OCI-LY1 (cell line): ENCODE results near the gene SCP2D1.
"Not testable (repeated sequence)": the region's sequence is repeated elsewhere in the genome, so short reads cannot be mapped to it uniquely, and the experiment has no call there.

Experiments
- H2AFZ ChIP-seq: fragments of 200-600 bp; sonication (generic), shearing (Covaris generic); 2 replicates; pipeline ENCODE4 v1.6.0; 2014; ENCODE audit warnings: antibody characterized with exemption, mild to moderate bottlenecking, low read length
- H3F3A ChIP-seq: fragments of 200-600 bp; sonication (generic), shearing (Covaris generic); 2 replicates; pipeline ENCODE4 v1.6.0; 2014; ENCODE audit warnings: mild to moderate bottlenecking, antibody characterized with exemption, low read length, moderate library complexity; ENCODE audit not compliant: insufficient read depth
- H3K27ac ChIP-seq: fragments of 200-600 bp; sonication (generic); 2 replicates; pipeline ENCODE4 v1.5.1; 2014; ENCODE audit warnings: low read length, mixed run types, mild to moderate bottlenecking, low read depth; ENCODE audit not compliant: poor library complexity, severe bottlenecking
- H3K27me3 ChIP-seq: fragments of 200-600 bp; sonication (generic); 2 replicates; pipeline ENCODE4 v1.6.0; 2014; ENCODE audit warnings: antibody characterized with exemption, mild to moderate bottlenecking, low read length, moderate library complexity; ENCODE audit not compliant: insufficient read depth
- H3K36me3 ChIP-seq: fragments of 200-600 bp; sonication (generic); 2 replicates; pipeline ENCODE4 v1.6.1; 2014; ENCODE audit warnings: mild to moderate bottlenecking, antibody characterized with exemption, low read length, moderate library complexity, mixed read lengths; ENCODE audit not compliant: insufficient read depth
- H3K4me1 ChIP-seq: fragments of 200-600 bp; sonication (generic); 2 replicates; pipeline ENCODE4 v1.5.1; 2014; ENCODE audit warnings: mild to moderate bottlenecking, low read length, moderate library complexity; ENCODE audit not compliant: insufficient read depth, severe bottlenecking
- H3K4me2 ChIP-seq: fragments of 200-600 bp; sonication (generic), shearing (Covaris generic); 2 replicates; pipeline ENCODE4 v1.6.1; 2014; ENCODE audit warnings: low read length
- H3K4me3 ChIP-seq: fragments of 200-600 bp; sonication (generic); 2 replicates; pipeline ENCODE4 v1.5.1; 2014; ENCODE audit warnings: low read length, low read depth, mild to moderate bottlenecking, mixed read lengths; ENCODE audit not compliant: poor library complexity, severe bottlenecking
- H3K79me2 ChIP-seq: fragments of 200-600 bp; shearing (Covaris generic); 2 replicates; pipeline ENCODE4 v1.6.1; 2016; ENCODE audit warnings: mixed run types, low read length, mixed read lengths; ENCODE audit not compliant: insufficient read depth
- H3K9ac ChIP-seq: fragments of 200-600 bp; sonication (generic), shearing (Covaris generic); 2 replicates; pipeline ENCODE4 v1.6.1; 2014; ENCODE audit warnings: mild to moderate bottlenecking, low read length, mixed read lengths
- H3K9me2 ChIP-seq: fragments of 200-600 bp; sonication (generic), shearing (Covaris generic); 2 replicates; pipeline ENCODE4 v1.6.1; 2014; ENCODE audit warnings: low read depth, mild to moderate bottlenecking, low read length, mixed read lengths
- H3K9me3 ChIP-seq: fragments of 200-600 bp; shearing (Covaris generic); 2 replicates; pipeline ENCODE4 v1.6.1; 2014; ENCODE audit warnings: low read length, mixed read lengths
- H4K20me1 ChIP-seq: fragments of 200-600 bp; sonication (generic), shearing (Covaris generic); 2 replicates; pipeline ENCODE4 v1.6.0; 2016; ENCODE audit warnings: mild to moderate bottlenecking, low read length; ENCODE audit not compliant: insufficient read depth
- CTCF ChIP-seq: fragments of 200-600 bp; sonication (generic), shearing (Covaris generic); IDR thresholded peaks from 2 replicates; pipeline ENCODE4 v1.5.1; 2017; ENCODE audit warnings: mild to moderate bottlenecking, antibody characterized with exemption, low read length, moderate library complexity, mixed read lengths
- EZH2 ChIP-seq: fragments of 200-600 bp; sonication (generic), shearing (Covaris generic); IDR thresholded peaks from 2 replicates; pipeline ENCODE4 v1.8.0; 2017; ENCODE audit warnings: borderline replicate concordance, mixed run types, mild to moderate bottlenecking, antibody characterized with exemption, low read length, moderate library complexity, mixed read lengths

The SCP2D1 gene

GRCh38 chr20:18780385-18781130, 33.0 kb upstream of the SCP2D1 start:
- Histone ChIP-seq H3K4me3 (no peak overlapping the region), H3K4me1 (no peaks in the 10 kb centered on the region), H3K79me2 (no peaks in the 10 kb centered on the region), H3K9ac (no peak overlapping the region), H2AFZ (no peak overlapping the region), H3K36me3 (no peaks in the 10 kb centered on the region), H3K27ac (no peak overlapping the region), H3K4me2 (no peak overlapping the region), H3K27me3 (no peaks in the 10 kb centered on the region), H3K9me3 (no peaks in the 10 kb centered on the region), H3K9me2 (no peaks in the 10 kb centered on the region), H3F3A (no peaks in the 10 kb centered on the region), H4K20me1 (no peaks in the 10 kb centered on the region)
- TF ChIP-seq EZH2, result no peak

- Histone ChIP-seq H3F3A (no peaks in the 10 kb centered on the region), H3K79me2 (no peaks in the 10 kb centered on the region), H3K27ac (no peak overlapping the region), H3K4me3 (no peak overlapping the region), H3K36me3 (no peaks in the 10 kb centered on the region), H3K27me3 (no peaks in the 10 kb centered on the region), H4K20me1 (no peaks in the 10 kb centered on the region), H3K9me3 (no peaks in the 10 kb centered on the region), H3K4me1 (no peaks in the 10 kb centered on the region), H2AFZ (no peak overlapping the region), H3K4me2 (no peak overlapping the region), H3K9ac (no peak overlapping the region), H3K9me2 (no peaks in the 10 kb centered on the region)
- TF ChIP-seq CTCF (no peak), EZH2 (no peak)
Measured at GRCh38 chr20:18781509-18781908, 32.1 kb upstream of the SCP2D1 start.

GRCh38 chr20:18783385-18783959, 30.1 kb upstream of the SCP2D1 start:
- no peak overlapping the region for H3K4me2 ChIP-seq
- no peaks in the 10 kb centered on the region for H3K4me1 ChIP-seq
- no peak overlapping the region for H3K9ac ChIP-seq
- H3K9me2 ChIP-seq, result no peaks in the 10 kb centered on the region
- no peak overlapping the region for H3K27ac ChIP-seq
- no peaks in the 10 kb centered on the region; the same call in 1 of the 2 replicates for H3K27me3 ChIP-seq
- no peak overlapping the region for H2AFZ ChIP-seq
- H3K79me2 ChIP-seq, result no peaks in the 10 kb centered on the region
- TF ChIP-seq EZH2 (no peak), CTCF (no peak)
- H4K20me1 ChIP-seq, result no peaks in the 10 kb centered on the region
- H3K4me3 ChIP-seq, result no peak overlapping the region
- H3K36me3 ChIP-seq, result no peaks in the 10 kb centered on the region
- H3K9me3 ChIP-seq, result no peaks in the 10 kb centered on the region
- H3F3A ChIP-seq, result no peaks in the 10 kb centered on the region

GRCh38 chr20:18787046-18787445, 26.5 kb upstream of the SCP2D1 start:
- not testable (repeated sequence) for H3K4me1 ChIP-seq, H4K20me1 ChIP-seq, H3K4me2 ChIP-seq, H3K4me3 ChIP-seq, H3K79me2 ChIP-seq, H2AFZ ChIP-seq, H3K36me3 ChIP-seq, H3K9ac ChIP-seq, H3F3A ChIP-seq, H3K9me3 ChIP-seq, H3K27me3 ChIP-seq, H3K27ac ChIP-seq, H3K9me2 ChIP-seq
